HG02938 (cell line): ENCODE measurements around the gene SZT2.

Source experiments
- ATAC-seq: cut with Tn5 transposase; IDR thresholded peaks from one replicate; pipeline ENCODE4 v1.9.1; 2021; ENCODE audit warnings: mild to moderate bottlenecking, moderate library complexity; ENCODE audit not compliant: unreplicated experiment

SZT2 gene

GRCh38 chr1:43389326-43390313 is at the start of gene SZT2, which contains the start of gene MED8:
TSS of gene SZT2 (plus strand) at chr1:43389899. CDS start at chr1:43389969, 70 bp downstream.
TSS of gene MED8 (minus strand) at chr1:43389800. CDS start at chr1:43389764, 36 bp downstream.
- ATAC-seq, result peak; percentile 81

DNA sequence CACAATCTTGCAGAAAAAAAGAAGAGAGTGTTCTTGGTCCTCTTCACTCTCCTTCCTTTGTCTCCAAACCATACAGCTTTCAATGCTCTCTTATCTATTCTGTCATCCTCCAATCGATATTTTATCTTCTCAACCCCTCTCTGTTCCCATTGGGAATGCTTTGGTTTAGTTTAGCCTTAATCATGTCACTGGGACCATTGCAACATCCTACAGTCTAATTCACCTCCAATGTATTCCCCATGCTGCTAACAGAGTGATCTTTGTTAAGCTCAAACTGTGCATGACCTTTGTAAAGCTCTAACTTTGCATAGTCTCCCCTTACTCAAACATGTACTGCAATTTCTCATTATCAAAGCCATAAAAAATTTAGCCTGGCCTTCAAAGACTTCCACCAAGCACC is 49.1 kb upstream of the SZT2 start:
- no peak for ATAC-seq

DNA sequence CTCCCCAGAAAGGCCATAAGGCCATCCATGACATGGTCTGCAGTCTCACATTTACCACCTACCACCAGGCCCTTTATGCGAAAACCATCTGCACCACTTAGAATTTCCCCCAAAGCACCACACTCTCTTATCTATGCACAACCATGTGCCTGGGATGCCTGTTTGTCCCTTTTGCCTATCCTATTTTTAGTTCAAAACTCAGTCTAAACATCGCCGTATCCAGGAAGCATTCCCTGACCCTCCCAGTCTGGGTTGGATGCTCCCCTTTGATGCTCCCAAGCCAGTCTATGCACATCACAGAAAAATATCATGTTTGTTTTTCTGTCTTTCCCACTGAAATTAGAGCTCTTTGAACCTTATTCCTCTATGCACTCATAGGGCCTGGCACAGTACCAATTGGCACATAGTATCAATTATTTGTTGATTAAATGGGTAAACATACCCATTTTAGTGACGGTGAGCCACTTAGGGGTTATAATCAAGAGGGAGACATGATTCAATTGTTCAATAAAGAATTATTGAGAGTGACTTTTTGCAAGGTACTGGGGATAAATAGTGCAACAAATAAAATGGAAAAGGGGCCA is 45.3 kb upstream of the SZT2 start:
- ATAC-seq, result no peak

- no peak for ATAC-seq
Measured at GRCh38 chr1:43345120-43345519, 44.6 kb upstream of the SZT2 start.

- no peak for ATAC-seq
Measured at GRCh38 chr1:43346636-43347035, 43.1 kb upstream of the SZT2 start.

DNA sequence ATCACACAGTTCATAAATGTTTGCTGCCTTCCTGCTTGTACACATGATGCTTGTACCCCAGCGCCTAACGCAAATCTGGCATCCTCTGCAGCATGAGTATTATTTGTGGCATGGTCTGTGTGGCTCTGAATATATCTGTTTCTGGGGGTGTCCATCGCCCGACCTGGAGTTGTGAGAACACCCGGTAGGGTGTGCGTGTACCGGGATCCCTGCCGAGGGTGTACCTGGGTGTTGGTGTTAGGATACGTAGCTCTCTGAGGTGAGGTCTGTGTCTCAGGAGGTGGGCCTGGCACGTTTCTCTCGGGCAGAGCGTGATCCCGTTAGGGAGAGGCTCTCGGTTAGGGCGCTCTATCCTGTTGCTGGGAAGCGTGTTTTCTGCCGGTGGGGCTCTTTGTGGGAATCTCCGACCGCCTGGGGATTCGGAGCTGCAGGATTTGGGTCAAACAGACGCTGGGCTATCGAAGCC is 41.3 kb upstream of the SZT2 start:
- ATAC-seq, result no peak

GRCh38 chr1:43348809-43349593 is 40.7 kb upstream of the SZT2 start:
- no peak for ATAC-seq

DNA sequence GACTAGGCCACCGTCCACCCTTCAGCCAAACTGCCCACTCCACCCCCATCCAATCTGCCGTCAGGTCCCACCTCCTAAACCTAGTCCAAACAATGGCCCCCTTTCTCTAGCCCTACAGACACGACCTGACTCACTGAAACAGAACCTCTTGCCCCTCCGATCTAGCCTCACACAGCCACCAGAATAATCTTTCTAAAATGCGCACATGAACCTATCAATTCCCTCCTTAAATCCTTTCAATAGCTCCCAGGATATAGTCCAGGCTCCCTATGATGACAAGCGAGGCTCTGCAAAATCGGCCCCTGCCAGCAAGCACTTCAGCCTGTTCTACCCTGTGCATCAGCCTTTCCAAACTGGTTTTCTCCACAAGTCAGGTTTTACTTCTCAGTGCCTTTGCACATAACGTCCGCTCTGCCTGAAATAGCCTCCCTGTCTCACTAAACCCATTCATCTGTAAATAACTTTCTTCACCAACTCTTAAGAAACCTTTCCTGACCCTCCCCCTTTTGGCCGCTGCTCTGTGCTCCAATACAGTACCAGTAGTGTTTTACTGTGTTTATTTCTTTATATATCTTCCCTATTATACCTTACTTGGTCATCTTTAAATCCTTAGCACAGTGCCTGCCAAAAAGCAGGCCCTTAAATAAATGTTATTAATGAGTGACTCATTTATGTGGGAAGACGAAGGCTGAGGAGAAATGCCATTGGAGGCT is 39.9 kb upstream of the SZT2 start:
- no peak for ATAC-seq

DNA sequence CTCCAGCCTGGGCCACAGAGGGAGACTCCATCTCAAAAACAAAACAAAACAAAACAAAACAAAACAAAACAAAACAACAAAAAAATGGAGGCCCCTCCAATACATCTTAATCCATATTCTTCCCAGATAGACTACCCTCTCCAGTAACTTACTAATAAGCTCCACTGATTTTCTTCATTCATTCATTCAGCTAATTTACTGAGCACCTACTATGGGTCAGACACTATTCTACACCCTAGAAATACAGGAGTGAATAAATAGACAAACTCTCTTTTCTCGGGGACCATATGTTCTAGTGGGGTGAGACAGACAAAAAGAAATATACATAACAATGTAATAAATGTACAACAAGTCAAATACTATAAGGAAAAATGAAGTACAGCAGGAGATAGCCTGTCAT is 38.7 kb upstream of the SZT2 start:
- no peak for ATAC-seq

DNA sequence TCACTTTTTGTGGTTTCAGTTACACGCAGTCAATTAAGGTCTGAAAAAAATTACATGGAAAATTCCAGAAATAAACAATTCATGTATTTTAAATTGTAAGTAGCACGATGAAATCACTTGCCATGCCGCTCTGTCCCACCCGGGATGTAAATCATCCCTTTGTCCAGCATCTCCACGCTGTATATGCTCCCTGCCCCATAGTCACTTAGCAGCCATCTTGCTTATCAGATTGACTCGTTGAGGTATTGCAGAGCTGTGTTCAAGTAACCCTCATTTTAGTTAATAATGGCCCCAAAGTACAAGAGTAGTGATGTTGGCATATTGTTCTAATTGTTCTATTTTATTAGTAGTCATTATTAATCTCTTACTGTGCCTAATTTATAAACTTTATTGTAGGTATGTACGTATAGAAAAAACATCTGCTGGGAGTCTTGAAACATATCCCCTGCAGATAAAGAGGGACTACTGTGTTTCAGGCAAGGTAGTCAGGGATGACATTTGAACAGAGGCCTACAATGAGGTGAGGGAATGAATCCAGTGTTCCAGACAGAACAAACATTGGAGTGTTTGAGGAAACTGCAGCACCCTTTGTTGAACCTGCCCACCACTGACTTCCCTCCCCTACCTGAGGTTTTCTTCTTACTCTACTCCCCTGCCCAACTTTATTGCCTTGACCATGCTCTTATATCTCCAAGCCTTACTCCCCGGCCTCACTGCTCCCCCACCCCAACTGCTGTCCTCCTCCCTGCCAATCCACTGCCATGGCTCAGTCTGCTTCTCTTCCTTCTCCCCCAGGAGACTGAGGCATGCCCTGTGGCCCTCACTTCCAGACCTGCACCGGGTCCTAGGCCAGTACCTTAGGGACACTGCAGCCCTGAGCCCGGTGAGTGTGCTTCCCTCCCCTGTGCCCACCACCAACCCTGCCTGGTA is 38.0 kb upstream of the SZT2 start:
- no peak for ATAC-seq

- no peak for ATAC-seq
Measured at GRCh38 chr1:43352351-43352705, 37.4 kb upstream of the SZT2 start.

DNA sequence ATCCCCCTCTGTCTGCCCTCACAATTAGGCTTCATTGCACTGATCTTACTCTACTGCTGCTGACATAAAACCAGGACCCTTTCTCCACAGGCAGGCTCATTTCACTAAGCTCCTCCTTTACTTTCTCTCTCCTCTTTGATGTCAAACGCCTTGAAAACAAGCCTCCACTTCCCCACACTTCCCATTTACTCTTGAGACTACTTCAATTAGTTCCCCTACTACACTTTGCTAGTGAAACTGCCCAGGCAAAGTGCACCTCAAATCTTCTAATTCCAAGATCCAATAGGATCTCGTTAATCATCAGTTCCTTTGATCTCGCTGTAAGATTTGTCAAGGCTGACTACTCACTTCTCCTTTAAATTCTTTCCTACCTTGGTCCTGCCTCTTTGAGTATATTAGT is 36.8 kb upstream of the SZT2 start:
- ATAC-seq, result no peak

- no peak for ATAC-seq
Measured at GRCh38 chr1:43354471-43354870, 35.2 kb upstream of the SZT2 start.

- no peak for ATAC-seq
Measured at GRCh38 chr1:43354936-43355335, 34.8 kb upstream of the SZT2 start.

DNA sequence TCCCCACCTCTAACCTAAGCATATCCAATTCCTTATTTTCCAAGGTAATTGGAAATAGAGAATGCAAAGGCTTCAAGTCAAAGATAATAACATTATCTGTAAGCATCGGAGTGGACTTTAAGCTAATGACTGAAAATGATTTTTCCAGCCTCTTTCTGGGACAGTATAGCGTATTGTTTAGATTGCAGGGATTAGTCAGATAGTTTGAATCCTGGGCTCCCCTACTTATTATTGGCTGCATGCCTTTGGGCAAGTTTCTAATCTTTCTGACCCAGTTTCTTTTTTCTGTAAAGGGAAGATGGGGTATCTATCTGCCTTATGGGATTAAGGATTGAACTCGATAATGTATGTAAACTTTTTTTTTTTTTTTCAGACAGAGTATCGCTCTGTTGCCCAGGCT is 32.4 kb upstream of the SZT2 start:
- ATAC-seq, result no peak

DNA sequence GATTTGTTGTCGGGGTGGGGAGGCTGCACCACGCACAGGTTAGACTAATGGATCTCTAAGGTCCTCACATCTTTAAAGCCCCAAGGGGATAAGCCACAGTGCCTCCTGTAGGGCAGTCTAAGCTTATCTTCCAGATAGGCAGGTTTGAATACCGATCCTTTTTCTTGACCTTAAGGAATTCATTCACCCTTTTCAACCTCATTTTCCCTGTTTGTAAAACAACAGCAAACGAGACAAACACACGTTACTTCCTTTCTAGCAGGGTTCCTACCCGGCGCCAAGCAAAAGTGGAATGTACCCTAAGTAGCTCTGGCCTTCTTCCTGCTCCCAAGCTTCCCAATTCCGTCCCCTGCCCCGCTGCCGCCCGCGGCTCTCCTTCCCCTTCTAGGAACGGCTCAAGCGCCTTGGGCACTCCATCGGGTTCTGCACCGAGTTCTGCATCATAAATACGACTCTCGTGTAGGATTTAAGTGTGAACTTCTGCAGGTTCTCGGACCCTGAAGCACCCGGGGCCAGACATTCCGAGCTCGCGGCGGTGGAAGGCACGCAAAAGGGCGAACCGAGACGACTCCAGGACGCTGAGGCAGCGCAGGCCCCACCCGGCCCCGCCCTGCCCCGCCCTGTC is 31.5 kb upstream of the SZT2 start:
- no peak for ATAC-seq

DNA sequence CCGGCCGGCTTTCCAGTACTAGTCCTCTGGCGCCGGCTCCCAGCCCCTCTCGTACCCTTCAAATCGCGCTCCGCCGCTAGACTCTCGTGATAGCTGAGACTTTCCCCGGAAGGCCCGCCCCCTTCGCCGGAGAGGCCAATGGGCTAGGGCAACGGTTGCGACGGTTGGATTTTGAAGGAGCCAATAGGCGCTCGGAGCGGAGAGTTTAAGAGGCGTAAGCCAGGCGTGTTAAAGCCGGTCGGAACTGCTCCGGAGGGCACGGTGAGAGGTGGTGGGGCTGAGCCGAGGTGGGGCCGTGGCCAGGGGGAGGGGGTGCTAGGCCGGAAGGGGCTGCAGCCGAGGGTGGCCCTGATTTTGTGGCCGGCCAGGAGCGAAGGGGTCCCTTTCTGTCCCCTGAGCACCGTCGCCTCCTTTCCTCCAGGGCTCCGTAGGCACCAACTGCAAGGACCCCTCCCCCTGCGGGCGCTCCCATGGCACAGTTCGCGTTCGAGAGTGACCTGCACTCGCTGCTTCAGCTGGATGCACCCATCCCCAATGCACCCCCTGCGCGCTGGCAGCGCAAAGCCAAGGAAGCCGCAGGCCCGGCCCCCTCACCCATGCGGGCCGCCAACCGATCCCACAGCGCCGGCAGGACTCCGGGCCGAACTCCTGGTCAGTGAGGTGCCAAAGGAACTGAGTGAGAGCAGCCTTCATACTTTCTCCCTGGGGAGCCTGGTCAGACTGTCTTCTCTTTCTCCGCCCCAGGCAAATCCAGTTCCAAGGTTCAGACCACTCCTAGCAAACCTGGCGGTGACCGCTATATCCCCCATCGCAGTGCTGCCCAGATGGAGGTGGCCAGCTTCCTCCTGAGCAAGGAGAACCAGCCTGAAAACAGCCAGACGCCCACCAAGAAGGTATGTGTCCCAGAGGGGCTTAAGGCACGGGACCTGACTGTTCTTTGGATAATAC is 30.7 kb upstream of the SZT2 start, which contains the start of gene CDC20:
Gene CDC20 (plus strand): TSS at position 236 of the 948 bp plus-strand sequence. CDS start 235 bp downstream, at position 471.
- ATAC-seq, result peak; percentile 93

DNA sequence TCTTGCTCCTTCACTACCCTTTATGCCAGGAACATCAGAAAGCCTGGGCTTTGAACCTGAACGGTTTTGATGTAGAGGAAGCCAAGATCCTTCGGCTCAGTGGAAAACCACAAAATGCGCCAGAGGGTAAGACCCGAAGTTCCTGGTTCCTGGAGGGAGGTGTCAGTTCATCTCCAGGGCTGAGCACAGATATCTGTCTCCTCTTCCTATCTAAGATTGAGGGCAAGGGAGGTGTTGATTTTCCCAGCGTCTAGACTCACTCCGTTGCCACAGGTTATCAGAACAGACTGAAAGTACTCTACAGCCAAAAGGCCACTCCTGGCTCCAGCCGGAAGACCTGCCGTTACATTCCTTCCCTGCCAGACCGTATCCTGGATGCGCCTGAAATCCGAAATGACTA is 30.0 kb upstream of the SZT2 start:
- no peak for ATAC-seq
